Measurements from ENCODE around the gene HSDL1. TPM values are rescaled to one million over a fixed set of nuclear protein-coding genes. Genes with fewer than 3 reads are reported as not detected.

HSDL1 gene
- total RNA-seq, 1 donor from 2014 or later, result 15.3 TPM

- ChIA-PET POLR2A (no interaction called here), CTCF (interaction anchor here (0.8 kb wide), 1 partner anchor 16 kb away, joined by 3 read pairs; no protein-coding TSS in a partner anchor)
- no peak for DNase-seq
- no peaks in the 10 kb centered on the region for H3K9me3 Mint-ChIP-seq
- H3K4me3 Mint-ChIP-seq, result no peak overlapping the region
- peaks cover 85% of the 10 kb centered on the region for H3K36me3 Mint-ChIP-seq (ENCODE audit: low read depth)
- no peak for ATAC-seq (ENCODE audit: low read depth)
- no peaks in the 10 kb centered on the region for H3K27me3 Mint-ChIP-seq
- no peak overlapping the region for H3K27ac Mint-ChIP-seq
- no peak for TF ChIP-seq CTCF (IDR thresholded peaks at IDR 0.05)
- H3K4me1 Mint-ChIP-seq, result peaks cover 17% of the 10 kb centered on the region
- intact Hi-C loops (cut with micrococcal nuclease), result no loop called here
Measured at GRCh38 chr16:84081446-84081989, 63.5 kb downstream of the HSDL1 start.

- intact Hi-C loops (cut with micrococcal nuclease), result no loop called here
- Mint-ChIP-seq H3K36me3 (ENCODE audit: low read depth) (peaks cover 83% of the 10 kb centered on the region), H3K4me1 (peaks cover 10% of the 10 kb centered on the region), H3K27me3 (no peaks in the 10 kb centered on the region), H3K9me3 (no peaks in the 10 kb centered on the region), H3K4me3 (no peak overlapping the region), H3K27ac (no peak overlapping the region)
- POLR2A ChIA-PET, result no interaction called here
- CTCF ChIA-PET, result no interaction called here
- no peak for TF ChIP-seq CTCF (IDR thresholded peaks at IDR 0.05)
- no peak for DNase-seq
- no peak for ATAC-seq (ENCODE audit: low read depth)
Measured at GRCh38 chr16:84080813-84081212, 64.2 kb downstream of the HSDL1 start.

GRCh38 chr16:84080378-84080777, 64.6 kb downstream of the HSDL1 start:
- intact Hi-C loops (cut with micrococcal nuclease), result no loop called here
- H3K9me3 Mint-ChIP-seq, result no peaks in the 10 kb centered on the region
- no peak overlapping the region for H3K27ac Mint-ChIP-seq
- no peak for TF ChIP-seq CTCF (IDR thresholded peaks at IDR 0.05)
- ATAC-seq (ENCODE audit: low read depth) (no peak), DNase-seq (no peak)
- H3K4me3 Mint-ChIP-seq, result no peak overlapping the region
- POLR2A ChIA-PET, result interaction anchor here (0.9 kb wide), 1 partner anchor 10 kb away, joined by 3 read pairs; no protein-coding TSS in a partner anchor
- H3K36me3 Mint-ChIP-seq (ENCODE audit: low read depth), result peaks cover 86% of the 10 kb centered on the region
- H3K4me1 Mint-ChIP-seq, result peaks cover 8% of the 10 kb centered on the region
- CTCF ChIA-PET, result interaction anchor here (1.0 kb wide), 1 partner anchor 14 kb away, joined by 3 read pairs; no protein-coding TSS in a partner anchor
- no peaks in the 10 kb centered on the region for H3K27me3 Mint-ChIP-seq

GRCh38 chr16:84079664-84080063, 65.3 kb downstream of the HSDL1 start:
- ATAC-seq (ENCODE audit: low read depth) (no peak), DNase-seq (no peak)
- peaks cover 1% of the 10 kb centered on the region for H3K4me1 Mint-ChIP-seq
- CTCF ChIA-PET, result interaction anchor here (1.0 kb wide), 1 partner anchor 14 kb away, joined by 3 read pairs; no protein-coding TSS in a partner anchor
- no peak overlapping the region for H3K4me3 Mint-ChIP-seq
- no peak for TF ChIP-seq CTCF (IDR thresholded peaks at IDR 0.05)
- peaks cover 92% of the 10 kb centered on the region for H3K36me3 Mint-ChIP-seq (ENCODE audit: low read depth)
- H3K27ac Mint-ChIP-seq, result no peak overlapping the region
- no peaks in the 10 kb centered on the region for H3K27me3 Mint-ChIP-seq
- no peaks in the 10 kb centered on the region for H3K9me3 Mint-ChIP-seq
- intact Hi-C loops (cut with micrococcal nuclease), result no loop called here
- POLR2A ChIA-PET, result interaction anchor here (0.9 kb wide), 1 partner anchor 9 kb away, joined by 3 read pairs; no protein-coding TSS in a partner anchor

- no peaks in the 10 kb centered on the region for H3K27me3 Mint-ChIP-seq
- intact Hi-C loops (cut with micrococcal nuclease), result no loop called here
- POLR2A ChIA-PET, result no interaction called here
- no peak overlapping the region for H3K4me3 Mint-ChIP-seq
- ATAC-seq (ENCODE audit: low read depth), result no peak
- no peak overlapping the region for H3K27ac Mint-ChIP-seq
- no peaks in the 10 kb centered on the region for H3K9me3 Mint-ChIP-seq
- DNase-seq, result no peak
- no peak for TF ChIP-seq CTCF (IDR thresholded peaks at IDR 0.05)
- H3K4me1 Mint-ChIP-seq, result no peaks in the 10 kb centered on the region
- H3K36me3 Mint-ChIP-seq (ENCODE audit: low read depth), result peaks cover 90% of the 10 kb centered on the region
- CTCF ChIA-PET, result no interaction called here
Measured at GRCh38 chr16:84075376-84075775, 69.6 kb downstream of the HSDL1 start.

Data from activated B cell treated with CpG ODN at 0.5 μM for 24 hours (primary cell).